HG03175 (cell line): ENCODE results near the gene S100A13.
"Not testable (repeated sequence)": the region's sequence is repeated elsewhere in the genome, so short reads cannot be mapped to it uniquely, and the experiment has no call there.

Source experiments
- ATAC-seq: cut with Tn5 transposase; IDR thresholded peaks from one replicate; pipeline ENCODE4 v1.9.1; 2021; ENCODE audit warnings: mild to moderate bottlenecking, moderate library complexity; ENCODE audit not compliant: unreplicated experiment

S100A13 gene

GRCh38 chr1:153649137-153649862, 22.0 kb upstream of the S100A13 start:
- ATAC-seq, result no peak

- ATAC-seq, result no peak
Measured at GRCh38 chr1:153648000-153648643, 20.8 kb upstream of the S100A13 start.

DNA sequence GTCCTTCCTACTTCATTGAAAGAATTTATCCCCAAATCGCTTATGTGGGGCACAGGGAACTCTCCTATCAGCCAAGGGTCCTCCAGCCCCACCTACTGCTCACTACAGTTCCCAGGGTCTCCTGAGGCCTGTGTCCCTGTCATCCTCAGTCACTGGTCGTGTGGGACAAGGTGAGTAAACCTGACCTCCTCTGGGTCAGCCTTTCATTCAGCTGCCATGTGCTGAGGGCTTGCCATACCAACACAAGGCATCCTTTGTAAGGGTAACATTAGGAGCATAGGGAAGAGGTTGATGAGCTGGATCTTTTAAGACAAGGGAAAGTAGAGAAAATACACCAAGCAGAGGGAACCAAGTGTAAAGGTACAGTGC, 20.0 kb upstream of the S100A13 start:
- no peak for ATAC-seq

DNA sequence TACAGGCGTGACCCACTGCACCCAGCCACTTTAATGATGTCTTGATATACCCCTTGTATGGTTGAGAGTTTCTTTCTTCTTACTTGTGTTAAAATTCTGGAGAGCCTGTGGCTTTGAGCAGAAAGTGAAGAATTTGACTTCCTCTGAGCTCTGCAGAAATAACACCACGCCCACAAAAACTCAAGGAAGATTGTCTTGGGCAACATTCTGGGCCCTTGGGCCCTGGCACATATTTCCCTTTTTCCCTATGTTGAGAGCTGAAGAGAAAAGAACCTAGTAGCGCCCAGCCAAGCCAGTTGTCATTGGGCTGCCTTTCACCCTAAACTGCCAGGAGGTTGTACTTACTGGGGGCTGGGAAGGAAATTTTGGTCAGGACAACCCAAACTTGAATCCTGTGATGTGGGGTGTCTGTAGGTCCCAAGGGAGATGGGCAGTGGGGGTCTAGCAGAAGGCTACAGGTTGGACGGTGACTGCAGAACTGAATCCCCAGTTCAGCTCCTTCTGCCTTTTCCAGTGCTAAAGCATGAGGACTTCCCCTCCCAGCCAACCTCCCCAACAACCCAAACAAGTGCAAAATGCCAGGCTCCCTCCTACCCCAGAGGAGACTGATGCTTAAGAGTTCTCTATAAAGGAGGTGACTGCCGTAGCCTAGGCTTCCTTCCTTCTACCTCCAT, 19.5 kb upstream of the S100A13 start:
- ATAC-seq, result no peak

- no peak for ATAC-seq
Measured at GRCh38 chr1:153643816-153644215, 16.5 kb upstream of the S100A13 start.

DNA sequence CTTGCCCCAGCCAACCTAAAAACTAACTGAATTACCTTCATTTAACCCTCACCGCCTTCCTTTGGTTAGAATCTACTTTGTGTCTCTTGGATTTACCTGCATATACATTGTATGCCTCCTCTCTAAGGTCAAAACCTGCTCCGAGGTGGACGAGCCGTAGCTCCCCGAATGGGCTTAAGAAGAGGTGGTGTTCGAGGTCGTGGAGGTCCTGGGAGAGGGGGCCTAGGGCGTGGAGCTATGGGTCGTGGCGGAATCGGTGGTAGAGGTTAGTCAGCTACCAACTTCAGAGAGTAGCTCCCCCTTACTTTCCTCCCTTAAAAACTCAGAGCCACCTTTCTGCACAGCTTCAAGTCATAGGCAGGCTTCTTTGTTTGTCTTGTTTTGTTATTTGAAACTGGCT, 15.8 kb upstream of the S100A13 start:
- no peak for ATAC-seq

GRCh38 chr1:153642161-153642560, 14.9 kb upstream of the S100A13 start:
- ATAC-seq, result no peak

DNA sequence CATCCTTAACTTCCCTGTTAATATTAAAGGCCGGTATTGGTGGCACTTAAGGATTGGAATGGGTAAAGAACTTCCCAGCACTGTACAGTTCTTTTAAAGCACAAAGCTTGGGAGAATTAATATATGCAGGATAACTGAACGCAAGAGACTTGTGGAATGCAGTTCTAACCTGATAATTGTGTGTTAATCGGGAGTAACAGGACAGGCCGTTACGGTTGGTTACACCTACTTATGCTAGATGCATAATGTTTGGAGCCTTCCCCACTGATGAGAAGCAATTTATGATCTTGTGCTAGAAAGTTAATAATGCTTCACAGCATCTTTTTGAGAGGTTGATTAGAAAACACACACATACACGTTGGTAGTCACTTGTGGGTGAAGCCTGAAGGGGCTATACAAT, 13.6 kb upstream of the S100A13 start:
- ATAC-seq, result no peak

DNA sequence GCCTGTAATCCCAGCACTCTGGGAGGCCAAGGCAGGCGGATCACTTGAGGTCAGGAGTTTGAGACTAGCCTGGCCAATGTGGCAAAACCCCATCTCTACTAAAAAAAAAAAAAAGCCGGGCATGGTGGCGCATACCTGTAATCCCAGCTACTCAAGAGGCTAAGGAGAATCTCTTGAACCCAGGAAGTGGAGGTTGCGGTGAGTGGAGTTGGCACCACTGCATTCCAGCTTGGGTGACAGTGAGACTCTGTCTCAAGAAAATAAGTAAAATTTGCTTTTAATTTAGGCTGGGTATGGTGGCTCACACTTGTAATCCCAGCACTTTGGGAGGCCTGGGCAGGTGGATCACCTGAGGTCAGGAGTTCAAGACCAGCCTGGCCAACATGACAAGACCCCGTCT, 12.9 kb upstream of the S100A13 start:
- not testable (repeated sequence) for ATAC-seq

DNA sequence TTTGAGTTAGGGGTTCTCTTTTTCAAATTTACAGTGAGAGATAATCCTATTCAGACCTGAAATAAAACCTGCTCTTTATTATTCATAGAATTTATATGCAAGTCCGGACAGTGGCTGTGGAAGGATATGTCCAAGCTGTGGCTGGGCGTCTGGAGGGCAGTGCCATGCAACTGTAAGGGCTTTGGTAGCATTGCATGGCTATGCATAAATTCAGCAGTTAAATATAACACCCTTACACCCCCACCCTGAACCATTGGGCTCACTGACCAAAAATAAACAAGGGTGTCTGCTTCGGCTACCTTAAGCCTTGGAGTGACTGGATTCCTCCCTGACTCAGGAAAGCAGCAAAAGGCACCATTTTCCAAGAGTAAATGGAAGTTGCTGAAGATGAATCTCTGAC, 12.0 kb upstream of the S100A13 start:
- ATAC-seq, result no peak

- no peak for ATAC-seq
Measured at GRCh38 chr1:153638261-153638660, 11.0 kb upstream of the S100A13 start.

DNA sequence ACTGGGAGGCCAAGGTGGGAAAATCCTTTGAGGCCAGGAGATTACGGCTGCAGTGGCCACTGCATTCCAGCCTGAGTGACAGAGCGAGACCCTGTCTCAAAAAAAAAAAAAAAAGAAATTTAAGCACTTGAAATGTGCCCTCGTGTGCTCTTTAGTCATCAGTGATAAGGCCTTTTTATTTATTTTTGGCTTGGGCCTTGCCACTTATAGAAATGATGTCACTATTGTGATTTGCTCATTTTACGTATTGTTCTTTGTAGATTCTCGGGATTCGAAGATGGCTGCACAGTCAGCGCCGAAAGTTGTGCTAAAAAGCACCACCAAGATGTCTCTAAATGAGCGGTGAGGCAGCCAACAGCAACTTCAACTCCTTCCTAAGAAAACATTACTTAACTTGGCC, 9.0 kb upstream of the S100A13 start:
- no peak for ATAC-seq

DNA sequence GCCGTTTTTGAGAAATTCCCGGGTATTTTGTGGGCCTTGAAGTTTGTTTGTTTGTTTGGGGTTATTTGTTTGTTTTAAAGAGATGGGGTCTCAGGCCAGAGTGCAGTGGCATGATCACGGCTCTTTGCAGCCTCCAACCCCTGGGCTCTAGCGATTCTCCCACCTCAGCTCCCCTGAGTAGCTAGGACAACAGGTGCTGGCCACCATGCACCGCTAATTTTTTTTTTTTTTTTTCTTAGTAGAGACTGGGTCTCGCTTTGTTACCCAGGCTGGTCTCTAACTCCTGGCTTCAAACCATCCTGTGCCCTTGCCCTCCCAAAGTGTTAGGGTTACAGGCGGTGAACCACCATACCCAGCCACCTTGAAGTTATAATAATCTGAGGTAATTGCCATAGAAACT, 8.6 kb upstream of the S100A13 start:
- ATAC-seq, result no peak

- ATAC-seq, result peak; percentile 89
Measured at GRCh38 chr1:153633754-153634665, 6.7 kb upstream of the S100A13 start, which contains the start of gene CHTOP. Gene CHTOP (plus strand): TSS chr1:153634066. CDS start chr1:153636589, 2,523 bp downstream.

GRCh38 chr1:153633161-153633753, 6.0 kb upstream of the S100A13 start:
- ATAC-seq, result peak; percentile 3

GRCh38 chr1:153631047-153632022, 4.0 kb upstream of the S100A13 start:
- ATAC-seq, result no peak

DNA sequence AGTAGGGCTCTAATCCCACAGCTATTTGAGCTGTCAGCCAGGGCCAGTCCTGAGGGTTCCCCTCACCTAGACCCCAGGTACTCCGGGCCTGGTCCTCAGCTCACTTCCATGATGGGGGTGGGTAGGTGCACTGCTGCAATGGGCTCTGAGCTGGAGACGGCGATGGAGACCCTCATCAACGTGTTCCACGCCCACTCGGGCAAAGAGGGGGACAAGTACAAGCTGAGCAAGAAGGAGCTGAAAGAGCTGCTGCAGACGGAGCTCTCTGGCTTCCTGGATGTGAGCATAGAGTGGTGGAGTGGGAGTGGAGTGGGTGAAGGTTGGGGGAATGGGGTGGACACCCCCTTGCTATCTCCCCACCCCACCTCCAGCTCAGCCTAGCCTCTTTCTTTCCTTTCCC, 3.1 kb upstream of the S100A13 start:
- no peak for ATAC-seq

- ATAC-seq, result no peak
Measured at GRCh38 chr1:153629971-153630370, 2.7 kb upstream of the S100A13 start.

DNA sequence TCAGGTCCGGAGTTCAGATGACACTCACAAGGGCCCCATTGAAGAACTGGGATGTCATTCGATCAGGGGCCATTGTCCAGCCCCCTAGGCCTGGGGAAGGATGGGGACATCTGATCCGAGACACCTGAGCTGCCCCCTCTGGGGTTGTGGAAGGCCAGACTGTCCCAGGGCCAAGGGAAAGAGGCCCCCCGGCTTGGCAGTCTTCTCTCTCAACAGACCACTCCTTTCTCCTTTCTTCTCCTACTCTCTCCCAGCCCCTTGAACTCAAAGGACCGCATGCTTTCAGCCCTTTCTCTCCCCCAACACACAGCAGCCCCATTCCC, 2.0 kb upstream of the S100A13 start:
- no peak for ATAC-seq
